HUES64 (cell line): ENCODE data around the gene GREB1L.
"Not testable (repeated sequence)": the region's sequence is repeated elsewhere in the genome, so short reads cannot be mapped to it uniquely, and the experiment has no call there.

Experiments
- H3K27ac ChIP-seq: 2 replicates; pipeline ENCODE4 v1.7.0; 2013; ENCODE audit warnings: low read depth, low read length, inconsistent platforms
- H3K27me3 ChIP-seq: 2 replicates; pipeline ENCODE4 v1.6.1; 2013; ENCODE audit warnings: mild to moderate bottlenecking, low read length; ENCODE audit not compliant: insufficient read depth
- H3K36me3 ChIP-seq: 2 replicates; pipeline ENCODE4 v1.6.1; 2013; ENCODE audit warnings: mild to moderate bottlenecking, low read length; ENCODE audit not compliant: insufficient read depth
- H3K4me1 ChIP-seq: 2 replicates; pipeline ENCODE4 v1.6.1; 2013; ENCODE audit warnings: mild to moderate bottlenecking, low read length, moderate library complexity; ENCODE audit not compliant: insufficient read depth
- H3K4me3 ChIP-seq: 2 replicates; pipeline ENCODE4 v1.5.1; 2013; ENCODE audit warnings: mild to moderate bottlenecking, low read length, moderate library complexity
- H3K9ac ChIP-seq: 2 replicates; pipeline ENCODE4 v1.6.1; 2013; ENCODE audit warnings: mild to moderate bottlenecking, low read depth, low read length
- H3K9me3 ChIP-seq: 2 replicates; pipeline ENCODE4 v1.6.1; 2013; ENCODE audit warnings: low read depth, low read length; ENCODE audit not compliant: insufficient read depth
- WGBS: fragments of 150-250, 120-280 bp; methylation state at CpG from one replicate; pipeline ENCODE4 v1.1.7; 2013; ENCODE audit warnings: missing lambda C conversion rate; 5-methylcytosine and 5-hydroxymethylcytosine counted together

The GREB1L gene

DNA sequence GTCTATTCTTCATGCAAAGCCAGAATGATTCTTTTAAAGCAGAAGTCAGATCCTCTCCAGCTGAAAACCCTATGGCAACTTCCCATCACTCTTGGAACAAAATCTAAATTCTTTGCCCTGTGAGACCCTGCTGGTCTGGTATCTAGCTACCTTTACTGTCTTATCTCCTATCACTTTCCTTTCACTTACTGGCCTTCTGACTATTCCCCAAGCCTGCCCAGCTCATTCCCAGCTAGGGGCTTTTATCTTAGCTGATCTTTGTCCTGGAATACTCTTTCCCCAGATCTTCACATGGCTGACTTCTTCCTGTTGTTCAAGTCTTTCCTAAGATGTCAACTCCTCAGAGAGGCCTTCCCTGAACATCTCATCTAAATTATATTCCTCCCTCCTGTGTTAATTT is 63.6 kb downstream of the GREB1L start:
- Histone ChIP-seq H3K9me3 (no peaks in the 10 kb centered on the region), H3K36me3 (no peaks in the 10 kb centered on the region), H3K27me3 (no peaks in the 10 kb centered on the region), H3K4me1 (peaks cover 35% of the 10 kb centered on the region), H3K27ac (no peak overlapping the region), H3K9ac (no peak overlapping the region), H3K4me3 (no peak overlapping the region)

DNA sequence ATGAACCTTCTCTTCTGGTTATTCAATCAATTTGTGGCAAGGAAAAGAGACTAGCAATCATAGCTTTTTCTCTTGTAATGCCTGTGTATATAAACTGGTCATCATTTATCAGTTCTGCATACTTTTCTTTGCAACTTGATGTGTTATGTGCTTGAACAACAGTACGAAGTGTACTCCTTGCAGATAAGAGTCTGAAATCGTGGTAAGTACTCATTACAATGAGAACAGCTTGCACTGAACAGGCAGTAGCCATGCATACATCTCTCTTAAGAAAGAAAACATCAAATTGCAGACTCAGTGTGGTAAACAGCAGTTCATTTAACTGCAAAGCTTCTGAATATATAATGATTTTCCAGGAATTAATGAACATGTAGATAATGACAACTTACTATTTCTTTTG is 64.3 kb downstream of the GREB1L start:
- Histone ChIP-seq H3K36me3 (no peaks in the 10 kb centered on the region; the same call in 1 of the 2 replicates), H3K9ac (no peak overlapping the region), H3K4me3 (no peak overlapping the region), H3K4me1 (peaks cover 28% of the 10 kb centered on the region), H3K27ac (no peak overlapping the region), H3K27me3 (no peaks in the 10 kb centered on the region), H3K9me3 (no peaks in the 10 kb centered on the region)
- WGBS, result 84% methylated on average over 2 of the region's 2 CpGs

DNA sequence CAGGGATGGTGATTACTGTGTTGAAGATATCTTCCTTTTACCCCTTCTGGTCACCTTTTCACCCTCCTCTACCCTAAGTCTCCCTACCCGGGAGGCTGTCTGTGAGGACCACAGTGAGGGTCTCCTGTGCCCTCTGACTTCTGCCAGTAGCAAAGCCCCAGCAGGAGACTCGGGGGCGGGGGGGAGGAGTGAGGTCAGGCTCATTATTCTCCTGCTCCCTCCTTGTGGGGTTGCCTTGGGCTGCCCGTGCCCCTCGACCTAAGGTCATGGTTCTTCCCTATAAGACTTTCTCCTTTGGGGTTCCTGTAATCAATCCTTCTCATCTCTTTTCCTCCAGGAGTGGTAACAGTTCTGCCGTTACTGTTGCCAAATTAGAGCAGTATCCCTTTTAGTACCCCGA is 65.5 kb downstream of the GREB1L start:
- Histone ChIP-seq H3K9ac (no peak overlapping the region), H3K27ac (no peak overlapping the region), H3K27me3 (no peaks in the 10 kb centered on the region), H3K36me3 (no peaks in the 10 kb centered on the region; the same call in 1 of the 2 replicates), H3K4me3 (no peak overlapping the region), H3K9me3 (no peaks in the 10 kb centered on the region), H3K4me1 (peaks cover 20% of the 10 kb centered on the region)
- WGBS, result 75% methylated on average over 7 of the region's 7 CpGs

DNA sequence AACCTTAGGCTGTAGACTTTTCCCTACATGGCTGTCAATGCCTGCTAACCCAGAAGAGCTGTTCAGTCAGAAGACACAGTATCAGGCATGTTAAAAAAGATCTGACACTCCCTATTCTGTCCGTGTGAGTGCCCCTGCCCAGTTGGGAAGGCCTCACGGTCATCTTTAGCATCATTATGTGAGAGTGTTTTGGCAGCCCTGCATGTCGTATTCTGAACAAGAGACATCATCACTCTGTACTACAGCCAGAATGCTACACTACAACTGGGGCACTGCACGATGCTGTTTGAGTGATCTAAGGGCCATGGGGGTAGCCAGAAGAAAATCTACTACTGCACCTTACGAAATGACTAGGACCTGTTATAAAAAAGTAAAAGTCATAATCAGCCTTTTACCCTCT is 67.2 kb downstream of the GREB1L start:
- Histone ChIP-seq H3K36me3 (no peaks in the 10 kb centered on the region; the same call in 1 of the 2 replicates), H3K9me3 (no peaks in the 10 kb centered on the region), H3K9ac (no peak overlapping the region), H3K4me1 (peaks cover 8% of the 10 kb centered on the region; the same call in 1 of the 2 replicates), H3K27me3 (no peaks in the 10 kb centered on the region), H3K27ac (no peak overlapping the region), H3K4me3 (no peak overlapping the region)
- 87% methylated on average over 5 of the region's 5 CpGs for WGBS

DNA sequence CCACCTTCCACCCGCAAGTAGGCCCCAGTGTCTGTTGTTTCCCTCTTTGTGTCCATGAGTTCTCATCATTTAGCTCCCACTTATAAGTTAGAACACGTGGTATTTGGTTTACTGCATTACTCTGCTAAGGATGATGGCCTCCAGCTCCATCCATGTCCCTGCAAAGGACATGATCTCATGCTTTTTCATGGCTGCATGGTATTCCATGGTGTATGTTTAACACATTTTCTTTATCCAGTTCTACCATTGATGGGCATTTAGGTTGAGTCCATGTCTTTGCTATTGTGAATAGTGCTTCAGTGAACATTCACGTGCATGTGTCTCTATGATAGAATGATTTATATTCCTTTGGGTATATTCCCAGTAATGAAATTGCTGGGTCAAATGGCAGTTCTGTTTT is 69.9 kb downstream of the GREB1L start:
- not testable (repeated sequence) for H3K9ac ChIP-seq, H3K27ac ChIP-seq, H3K4me3 ChIP-seq, H3K36me3 ChIP-seq, H3K9me3 ChIP-seq, H3K27me3 ChIP-seq
- WGBS, result 94% methylated on average over 3 of the region's 3 CpGs
- peaks cover 21% of the 10 kb centered on the region for H3K4me1 ChIP-seq

DNA sequence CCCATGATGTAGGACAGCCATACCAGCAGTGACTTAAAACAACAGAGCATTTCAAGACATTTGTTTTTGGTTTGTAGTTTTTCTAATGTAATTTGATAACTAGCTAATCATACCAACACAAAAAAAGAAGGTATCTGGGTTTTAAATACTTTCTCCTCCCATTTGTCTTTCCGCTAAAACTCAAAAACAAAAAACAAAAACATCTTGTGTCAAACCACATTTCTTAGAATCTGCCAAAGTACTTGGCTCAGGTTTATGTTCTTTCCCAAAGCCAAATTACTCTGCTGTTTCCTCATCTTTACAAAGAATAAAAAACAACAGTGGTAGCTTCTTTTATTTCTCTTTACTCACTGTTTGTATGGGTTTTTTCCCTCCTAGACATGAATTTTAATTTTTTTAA is 71.5 kb downstream of the GREB1L start:
- 94% methylated on average over 1 of the region's 1 CpG for WGBS
- H3K36me3 ChIP-seq, result no peaks in the 10 kb centered on the region; the same call in 1 of the 2 replicates
- H3K9me3 ChIP-seq, result no peaks in the 10 kb centered on the region
- no peak overlapping the region for H3K4me3 ChIP-seq
- no peak overlapping the region for H3K9ac ChIP-seq
- no peak overlapping the region for H3K27ac ChIP-seq
- H3K27me3 ChIP-seq, result no peaks in the 10 kb centered on the region
- peaks cover 17% of the 10 kb centered on the region for H3K4me1 ChIP-seq

DNA sequence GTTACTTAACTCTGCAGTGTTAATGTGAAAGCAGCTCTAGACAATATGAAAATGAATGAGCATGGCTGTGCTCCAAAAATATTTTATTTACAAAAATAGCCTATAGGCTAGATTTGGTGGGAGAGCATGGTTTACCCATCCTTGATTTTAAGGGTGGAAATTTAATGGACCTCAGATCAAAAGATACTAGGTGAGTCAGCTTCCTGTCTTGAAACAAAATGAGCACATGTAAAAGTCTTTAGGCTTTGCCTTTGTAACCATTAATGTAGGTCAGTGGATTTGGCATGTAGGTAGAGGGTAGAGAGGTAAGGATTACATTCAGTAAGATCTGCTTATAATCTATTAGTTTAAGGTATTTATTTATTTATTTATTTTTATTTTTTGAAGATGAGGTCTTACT is 72.7 kb downstream of the GREB1L start:
- Histone ChIP-seq H3K27ac (no peak overlapping the region), H3K36me3 (peaks cover 4% of the 10 kb centered on the region; the same call in 1 of the 2 replicates), H3K4me3 (no peak overlapping the region), H3K9ac (no peak overlapping the region), H3K27me3 (no peaks in the 10 kb centered on the region), H3K9me3 (no peaks in the 10 kb centered on the region), H3K4me1 (peaks cover 17% of the 10 kb centered on the region)

DNA sequence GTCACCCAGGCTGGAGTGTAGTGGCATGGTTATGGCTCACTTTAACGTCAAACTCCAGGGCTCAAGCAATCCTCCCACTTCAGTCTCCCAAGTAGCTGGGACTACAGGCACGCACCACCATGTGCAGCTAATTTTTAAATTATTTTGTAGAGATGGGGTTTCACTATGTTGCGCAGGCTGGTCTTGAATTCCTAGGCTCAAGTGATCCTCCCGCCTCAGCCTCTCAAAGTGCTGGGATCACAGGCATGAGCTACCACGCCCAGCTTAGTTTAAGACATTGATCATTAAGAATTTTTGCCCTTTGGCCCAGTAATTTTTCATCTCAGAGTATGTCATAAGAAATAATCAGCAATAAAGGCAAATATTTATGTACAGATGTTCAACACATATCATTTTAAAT is 73.1 kb downstream of the GREB1L start:
- not testable (repeated sequence) for H3K9me3 ChIP-seq, H3K27ac ChIP-seq, H3K9ac ChIP-seq, H3K27me3 ChIP-seq, H3K4me3 ChIP-seq, H3K36me3 ChIP-seq
- H3K4me1 ChIP-seq, result peaks cover 17% of the 10 kb centered on the region
- WGBS, result 94% methylated on average over 5 of the region's 5 CpGs

DNA sequence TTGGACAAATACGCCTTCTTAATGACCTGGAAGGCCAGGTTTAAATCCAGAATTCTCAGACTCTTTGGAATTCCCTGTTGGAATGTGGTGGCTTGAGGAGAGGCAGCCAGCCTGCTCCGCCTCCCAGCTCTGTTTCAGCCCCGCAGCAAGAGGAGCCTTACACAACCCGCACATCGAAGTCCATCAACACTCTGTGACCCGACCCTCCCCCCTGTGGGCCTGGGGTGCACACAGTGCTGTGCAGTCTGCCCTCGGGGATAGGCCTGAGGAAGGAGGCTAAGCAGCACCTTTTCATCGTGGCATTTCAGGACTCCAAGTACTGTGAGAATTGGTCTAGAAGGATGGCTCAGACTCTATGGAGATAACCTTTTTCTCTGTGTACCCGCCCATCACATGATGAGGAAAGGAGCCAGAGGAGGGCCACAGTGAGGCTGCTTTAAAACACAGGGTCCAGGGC is 73.7 kb downstream of the GREB1L start:
- Histone ChIP-seq H3K9me3 (no peaks in the 10 kb centered on the region), H3K9ac (no peak overlapping the region; the same call in 1 of the 2 replicates), H3K36me3 (peaks cover 4% of the 10 kb centered on the region; the same call in 1 of the 2 replicates), H3K27me3 (no peaks in the 10 kb centered on the region), H3K4me3 (no peak overlapping the region), H3K4me1 (peaks cover 17% of the 10 kb centered on the region), H3K27ac (peak overlapping the region; percentile 29; the same call in 1 of the 2 replicates)
- 39% methylated on average over 9 of the region's 9 CpGs for WGBS

DNA sequence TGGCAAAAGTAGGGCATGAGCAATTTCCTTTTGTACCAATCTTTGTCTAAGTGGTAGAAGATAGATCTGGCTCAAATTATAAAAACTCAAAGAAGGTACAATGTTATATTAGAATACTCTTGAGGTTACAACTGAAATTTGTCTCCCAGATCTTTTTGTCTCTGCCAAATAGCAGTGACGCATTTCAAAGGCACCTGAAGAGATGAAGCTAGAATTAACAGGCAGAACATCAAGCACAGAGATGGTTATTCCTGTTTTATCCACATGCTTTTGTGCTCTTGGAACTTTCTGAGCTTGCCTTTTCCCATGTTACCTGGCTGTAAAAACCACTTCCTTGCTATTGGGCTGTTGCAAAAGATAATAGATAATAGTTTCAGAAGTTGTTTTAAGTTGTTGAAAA is 74.3 kb downstream of the GREB1L start:
- H3K9ac ChIP-seq, result no peak overlapping the region; the same call in 1 of the 2 replicates
- peaks cover 17% of the 10 kb centered on the region for H3K4me1 ChIP-seq
- no peak overlapping the region; the same call in 1 of the 2 replicates for H3K27ac ChIP-seq
- 89% methylated on average over 1 of the region's 1 CpG for WGBS
- peaks cover 4% of the 10 kb centered on the region; the same call in 1 of the 2 replicates for H3K36me3 ChIP-seq
- H3K9me3 ChIP-seq, result no peaks in the 10 kb centered on the region
- H3K27me3 ChIP-seq, result no peaks in the 10 kb centered on the region
- no peak overlapping the region for H3K4me3 ChIP-seq

DNA sequence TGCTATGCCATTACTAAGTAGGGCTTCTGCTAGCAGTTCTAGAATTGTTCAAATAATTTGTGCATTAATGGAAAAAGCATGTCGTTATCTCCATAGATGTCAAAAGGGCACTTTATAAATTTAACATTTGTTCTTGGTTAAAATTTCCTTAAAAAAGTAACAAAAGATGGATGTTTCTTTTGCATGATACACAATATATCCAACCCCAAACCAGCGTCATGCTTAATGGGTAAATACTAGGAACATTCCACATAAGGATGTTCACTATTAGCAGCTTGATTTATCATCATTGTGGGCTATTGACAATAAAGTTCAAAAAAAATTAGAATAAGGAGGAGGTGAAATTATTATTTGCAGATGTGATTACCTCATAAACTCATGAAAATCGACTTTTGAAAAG is 79.7 kb downstream of the GREB1L start:
- Histone ChIP-seq H3K27ac (no peak overlapping the region), H3K4me1 (peaks cover 6% of the 10 kb centered on the region), H3K27me3 (no peaks in the 10 kb centered on the region), H3K9ac (no peak overlapping the region), H3K36me3 (peaks cover 4% of the 10 kb centered on the region; the same call in 1 of the 2 replicates), H3K4me3 (no peak overlapping the region), H3K9me3 (no peaks in the 10 kb centered on the region)
- WGBS, result 94% methylated on average over 2 of the region's 3 CpGs

DNA sequence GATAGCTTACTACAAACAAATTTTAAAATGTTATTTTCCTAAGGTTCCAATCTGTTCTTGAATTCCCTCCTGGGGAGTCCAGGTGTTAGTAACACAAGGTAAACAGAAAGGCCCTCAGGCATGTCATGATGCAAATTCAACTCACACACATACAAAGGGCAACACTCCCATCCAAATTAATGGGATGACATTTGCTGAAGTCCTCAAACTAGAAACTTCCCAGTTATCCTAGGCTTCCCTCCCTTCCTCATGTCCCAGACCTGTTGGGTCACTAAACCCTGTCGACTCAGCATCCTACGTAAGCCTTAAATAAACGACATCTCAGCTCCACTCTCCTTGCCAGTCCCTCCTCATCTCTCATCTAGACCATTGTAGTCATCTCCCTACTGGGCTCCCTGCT is 85.1 kb downstream of the GREB1L start:
- Histone ChIP-seq H3K4me3 (no peak overlapping the region), H3K27ac (0 out of 2 replicates have a peak overlapping the region, but pooled peaks have one; percentile 10), H3K36me3 (no peaks in the 10 kb centered on the region), H3K27me3 (no peaks in the 10 kb centered on the region), H3K4me1 (peaks cover 41% of the 10 kb centered on the region), H3K9ac (no peak overlapping the region), H3K9me3 (no peaks in the 10 kb centered on the region)
- 66% methylated on average over 3 of the region's 3 CpGs for WGBS
